GM12878 (cell line): Measurements from ENCODE around the gene SLC39A5. TPM values are rescaled to one million over a fixed set of nuclear protein-coding genes. Genes with fewer than 3 reads are reported as not detected.

Experiments
- BRCA1 ChIP-seq: IDR thresholded peaks from 2 replicates; pipeline ENCODE4 v1.6.1; 2011; ENCODE audit warnings: low read depth, low read length, improper control_type of control experiment
- CBX5 ChIP-seq: sonication (generic); IDR thresholded peaks from 2 replicates; pipeline ENCODE4 v1.6.1; 2016; ENCODE audit warnings: low read depth, moderate library complexity, mild to moderate bottlenecking, inconsistent platforms
- CHD2 ChIP-seq: IDR thresholded peaks from 2 replicates; pipeline ENCODE4 v1.6.1; 2011; ENCODE audit warnings: low read depth, low read length, improper control_type of control experiment, borderline replicate concordance
- NFYB ChIP-seq: IDR thresholded peaks from 2 replicates; pipeline ENCODE4 v1.6.1; 2011; ENCODE audit warnings: low read depth, mild to moderate bottlenecking, low read length, improper control_type of control experiment, moderate library complexity; ENCODE audit not compliant: insufficient read depth
- RAD21 ChIP-seq: IDR thresholded peaks from 2 replicates; pipeline ENCODE4 v1.6.1; 2011; ENCODE audit warnings: mild to moderate bottlenecking, low read depth, low read length, moderate library complexity; ENCODE audit not compliant: insufficient read depth
- RBBP5 ChIP-seq: fragments of 200-600 bp; sonication (generic); conservative IDR thresholded peaks from 2 replicates; pipeline ENCODE4 v1.6.1; 2016
- REST ChIP-seq: IDR thresholded peaks from 2 replicates; pipeline ENCODE4 v1.6.1; 2012; ENCODE audit warnings: mild to moderate bottlenecking, low read depth, low read length
- STAT3 ChIP-seq: IDR thresholded peaks from 2 replicates; pipeline ENCODE4 v1.6.1; 2011; ENCODE audit warnings: low read depth, low read length, improper control_type of control experiment
- TCF3 ChIP-seq: IDR thresholded peaks from 2 replicates; pipeline ENCODE4 v1.6.1; 2012; ENCODE audit warnings: low read depth, mild to moderate bottlenecking, low read length, borderline replicate concordance; ENCODE audit not compliant: insufficient read depth
- polyA plus RNA-seq, 11 experiments: library from polyadenylated mRNA; depleted of rRNA in 4 of 11; unstranded in 6 of 11; stranded (reverse) in 5 of 11; fragments of >200 nt; fragmentation: Nextera tagmentation in 4 of 11; fragmentation: Illumina TruSeq in 1 of 11; extraction: Ambion mirVana in 4 of 11; extraction: Trizol in 1 of 11; gene quantifications; 1 replicate in 1 of 11; 2 replicates in 10 of 11; pipeline versions ENCODE4 v1.2.1 to v1.2.3, GENCODE V29; 2011 to 2016; ENCODE audit warnings: inconsistent platforms in 2 of 11, missing spikeins in 2 of 11, low read depth in 1 of 11
- total RNA-seq, 4 experiments: library from RNA; depleted of rRNA in 3 of 4; stranded (reverse); fragments of >200 nt in 3 of 4; fragmentation: Illumina TruSeq in 1 of 4; extraction: Trizol in 1 of 4; gene quantifications; 2 replicates each; pipeline versions ENCODE4 v1.2.1 to v1.2.3, GENCODE V29; 2013 to 2021
- TF ChIP-seq, protein P1 (sequence below): fragments of 150-350 bp; IDR thresholded peaks from 2 replicates; pipeline ENCODE4 v1.6.1; 2016; ENCODE audit warnings: low read depth, low read length
- TF ChIP-seq, protein P2 (sequence below): fragments of 450-650 bp; IDR thresholded peaks from 2 replicates; pipeline ENCODE4 v1.6.1; 2018; ENCODE audit warnings: borderline replicate concordance, mild to moderate bottlenecking; ENCODE audit not compliant: partially characterized antibody
- TF ChIP-seq, protein P3 (sequence below): fragments of 450-650 bp; conservative IDR thresholded peaks from 2 replicates; pipeline ENCODE4 v1.6.1; 2017; ENCODE audit warnings: mild to moderate bottlenecking, moderate library complexity

Gene SLC39A5
- total and polyA plus RNA-seq, 10 of the 15 experiments (the other 5 are each of a cell fraction or from before 2014, with no cell fraction given): 0.15 to 0.56 (median 0.15) TPM; not detected in 7

- TF ChIP-seq, protein P1, sequence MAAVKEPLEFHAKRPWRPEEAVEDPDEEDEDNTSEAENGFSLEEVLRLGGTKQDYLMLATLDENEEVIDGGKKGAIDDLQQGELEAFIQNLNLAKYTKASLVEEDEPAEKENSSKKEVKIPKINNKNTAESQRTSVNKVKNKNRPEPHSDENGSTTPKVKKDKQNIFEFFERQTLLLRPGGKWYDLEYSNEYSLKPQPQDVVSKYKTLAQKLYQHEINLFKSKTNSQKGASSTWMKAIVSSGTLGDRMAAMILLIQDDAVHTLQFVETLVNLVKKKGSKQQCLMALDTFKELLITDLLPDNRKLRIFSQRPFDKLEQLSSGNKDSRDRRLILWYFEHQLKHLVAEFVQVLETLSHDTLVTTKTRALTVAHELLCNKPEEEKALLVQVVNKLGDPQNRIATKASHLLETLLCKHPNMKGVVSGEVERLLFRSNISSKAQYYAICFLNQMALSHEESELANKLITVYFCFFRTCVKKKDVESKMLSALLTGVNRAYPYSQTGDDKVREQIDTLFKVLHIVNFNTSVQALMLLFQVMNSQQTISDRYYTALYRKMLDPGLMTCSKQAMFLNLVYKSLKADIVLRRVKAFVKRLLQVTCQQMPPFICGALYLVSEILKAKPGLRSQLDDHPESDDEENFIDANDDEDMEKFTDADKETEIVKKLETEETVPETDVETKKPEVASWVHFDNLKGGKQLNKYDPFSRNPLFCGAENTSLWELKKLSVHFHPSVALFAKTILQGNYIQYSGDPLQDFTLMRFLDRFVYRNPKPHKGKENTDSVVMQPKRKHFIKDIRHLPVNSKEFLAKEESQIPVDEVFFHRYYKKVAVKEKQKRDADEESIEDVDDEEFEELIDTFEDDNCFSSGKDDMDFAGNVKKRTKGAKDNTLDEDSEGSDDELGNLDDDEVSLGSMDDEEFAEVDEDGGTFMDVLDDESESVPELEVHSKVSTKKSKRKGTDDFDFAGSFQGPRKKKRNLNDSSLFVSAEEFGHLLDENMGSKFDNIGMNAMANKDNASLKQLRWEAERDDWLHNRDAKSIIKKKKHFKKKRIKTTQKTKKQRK: no peak
- TF ChIP-seq RBBP5 (no peak), CHD2 (no peak), NFYB (no peak), REST (no peak), BRCA1 (no peak), STAT3 (no peak), CBX5 (no peak), RAD21 (no peak), TCF3 (no peak)
- TF ChIP-seq, protein P2, sequence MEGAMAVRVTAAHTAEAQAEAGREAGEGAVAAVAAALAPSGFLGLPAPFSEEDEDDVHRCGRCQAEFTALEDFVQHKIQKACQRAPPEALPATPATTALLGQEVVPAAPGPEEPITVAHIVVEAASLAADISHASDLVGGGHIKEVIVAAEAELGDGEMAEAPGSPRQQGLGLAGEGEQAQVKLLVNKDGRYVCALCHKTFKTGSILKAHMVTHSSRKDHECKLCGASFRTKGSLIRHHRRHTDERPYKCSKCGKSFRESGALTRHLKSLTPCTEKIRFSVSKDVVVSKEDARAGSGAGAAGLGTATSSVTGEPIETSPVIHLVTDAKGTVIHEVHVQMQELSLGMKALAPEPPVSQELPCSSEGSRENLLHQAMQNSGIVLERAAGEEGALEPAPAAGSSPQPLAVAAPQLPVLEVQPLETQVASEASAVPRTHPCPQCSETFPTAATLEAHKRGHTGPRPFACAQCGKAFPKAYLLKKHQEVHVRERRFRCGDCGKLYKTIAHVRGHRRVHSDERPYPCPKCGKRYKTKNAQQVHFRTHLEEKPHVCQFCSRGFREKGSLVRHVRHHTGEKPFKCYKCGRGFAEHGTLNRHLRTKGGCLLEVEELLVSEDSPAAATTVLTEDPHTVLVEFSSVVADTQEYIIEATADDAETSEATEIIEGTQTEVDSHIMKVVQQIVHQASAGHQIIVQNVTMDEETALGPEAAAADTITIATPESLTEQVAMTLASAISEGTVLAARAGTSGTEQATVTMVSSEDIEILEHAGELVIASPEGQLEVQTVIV: no peak
- TF ChIP-seq, protein P3, sequence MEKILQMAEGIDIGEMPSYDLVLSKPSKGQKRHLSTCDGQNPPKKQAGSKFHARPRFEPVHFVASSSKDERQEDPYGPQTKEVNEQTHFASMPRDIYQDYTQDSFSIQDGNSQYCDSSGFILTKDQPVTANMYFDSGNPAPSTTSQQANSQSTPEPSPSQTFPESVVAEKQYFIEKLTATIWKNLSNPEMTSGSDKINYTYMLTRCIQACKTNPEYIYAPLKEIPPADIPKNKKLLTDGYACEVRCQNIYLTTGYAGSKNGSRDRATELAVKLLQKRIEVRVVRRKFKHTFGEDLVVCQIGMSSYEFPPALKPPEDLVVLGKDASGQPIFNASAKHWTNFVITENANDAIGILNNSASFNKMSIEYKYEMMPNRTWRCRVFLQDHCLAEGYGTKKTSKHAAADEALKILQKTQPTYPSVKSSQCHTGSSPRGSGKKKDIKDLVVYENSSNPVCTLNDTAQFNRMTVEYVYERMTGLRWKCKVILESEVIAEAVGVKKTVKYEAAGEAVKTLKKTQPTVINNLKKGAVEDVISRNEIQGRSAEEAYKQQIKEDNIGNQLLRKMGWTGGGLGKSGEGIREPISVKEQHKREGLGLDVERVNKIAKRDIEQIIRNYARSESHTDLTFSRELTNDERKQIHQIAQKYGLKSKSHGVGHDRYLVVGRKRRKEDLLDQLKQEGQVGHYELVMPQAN: no peak
Observed at GRCh38 chr12:56230432-56231183, 757 bp downstream of the SLC39A5 start (continued).
